ENCODE data around the gene LY86. TPM values are rescaled to one million over a fixed set of nuclear protein-coding genes. Genes with fewer than 3 reads are reported as not detected.

Gene LY86
- total and polyA plus RNA-seq, 2 donors (not counting 3 experiments of a cell fraction or from before 2014, with no cell fraction given): not detected

- H3K9me1 ChIP-seq (replicated peaks; ENCODE audit: control insufficient read depth, extremely low read depth, insufficient read depth, low read length): no peaks in the 10 kb centered on the region
- H4K20me1 ChIP-seq (replicated peaks; ENCODE audit: control insufficient read depth, extremely low read depth, insufficient read depth, low read length): no peaks in the 10 kb centered on the region
- TF ChIP-seq JUN (IDR thresholded peaks at IDR 0.05; ENCODE audit: borderline replicate concordance, insufficient read depth, insufficient read length, low read depth): no peak
- TF ChIP-seq MAX (IDR thresholded peaks at IDR 0.05; ENCODE audit: insufficient read depth, insufficient read length): no peak
- no peak for TF ChIP-seq POLR2A (IDR thresholded peaks at IDR 0.05; ENCODE audit: low read depth, low read length)
- no peak for TF ChIP-seq POLR2AphosphoS5 (IDR thresholded peaks at IDR 0.05; ENCODE audit: insufficient read depth, low read depth, low read length)
- no peak for TF ChIP-seq CTCF (IDR thresholded peaks at IDR 0.05; ENCODE audit: extremely low read depth in 1 of 2, insufficient read depth in 1 of 2, low read depth in 1 of 2, low read length in 2 of 2)
- no peak for TF ChIP-seq EZH2 (IDR thresholded peaks at IDR 0.05; ENCODE audit: borderline replicate concordance, low read depth, low read length, severe bottlenecking)
- TF ChIP-seq FOS (IDR thresholded peaks at IDR 0.05; ENCODE audit: borderline replicate concordance, insufficient read depth, low read length): no peak
- TF ChIP-seq MYC (IDR thresholded peaks at IDR 0.05; ENCODE audit: low read depth, low read length): no peak
- TF ChIP-seq GATA2 (IDR thresholded peaks at IDR 0.05; ENCODE audit: insufficient read depth, insufficient read length, low read depth, low read length): no peak
- no peak overlapping the region for H3K9ac ChIP-seq (replicated peaks; ENCODE audit: extremely low read depth, insufficient read depth, low read length)
- H3K4me1 ChIP-seq (ENCODE audit: control insufficient read depth, extremely low read depth, insufficient read depth, low read length): no peaks in the 10 kb centered on the region
- intact Hi-C loops (cut with micrococcal nuclease) (no loop called here), dilution Hi-C loops (cut with MboI; ENCODE audit: extremely low pct_ligation_motif_present, low sequenced_read_pairs) (no loop called here)
- H3K9me3 ChIP-seq (replicated peaks; ENCODE audit: control insufficient read depth, insufficient read depth, low read length): no peaks in the 10 kb centered on the region
- H3K4me3 ChIP-seq (replicated peaks in 1 of 3; ENCODE audit: insufficient read depth in 1 of 3, low read depth in 1 of 3, low read length in 3 of 3): no peak overlapping the region
- H3K27ac ChIP-seq (ENCODE audit: insufficient read depth, low read depth, low read length): no peak overlapping the region
- H3K4me2 ChIP-seq (ENCODE audit: insufficient read depth, low read length): no peak overlapping the region
- no peaks in the 10 kb centered on the region for H3K27me3 ChIP-seq (ENCODE audit: control insufficient read depth in 2 of 2, insufficient read depth in 2 of 2, low read length in 2 of 2)
- FAIRE-seq (no peak), DNase-seq (ENCODE audit: low read depth, low spot score) (no peak)
- no peaks in the 10 kb centered on the region for H3K79me2 ChIP-seq (ENCODE audit: control insufficient read depth, insufficient read depth, low read length)
- CTCF ChIA-PET: interaction anchor here (0.9 kb wide), 1 partner anchor 65 kb away, joined by 3 read pairs; no protein-coding TSS in a partner anchor
- H2AFZ ChIP-seq (ENCODE audit: low read depth, low read length): no peak overlapping the region
- H3K36me3 ChIP-seq (ENCODE audit: control insufficient read depth in 2 of 2, extremely low read depth in 1 of 2, insufficient read depth in 2 of 2, low read length in 2 of 2): no peaks in the 10 kb centered on the region
- no TSS peak for BruUV-seq (replicated peaks)
- POLR2A ChIA-PET: no interaction called here
Measured at GRCh38 chr6:6611486-6611885, 23.0 kb downstream of the LY86 start.
